ENCODE results near the gene WDFY3. TPM values are rescaled to one million over a fixed set of nuclear protein-coding genes. Genes with fewer than 3 reads are reported as not detected.
A peak's percentile ranks its signal among the peaks of the same experiment; 100 is the strongest.

Gene WDFY3
- total RNA-seq, 1 experiment from 2014 or later, result 39.9 TPM

DNA sequence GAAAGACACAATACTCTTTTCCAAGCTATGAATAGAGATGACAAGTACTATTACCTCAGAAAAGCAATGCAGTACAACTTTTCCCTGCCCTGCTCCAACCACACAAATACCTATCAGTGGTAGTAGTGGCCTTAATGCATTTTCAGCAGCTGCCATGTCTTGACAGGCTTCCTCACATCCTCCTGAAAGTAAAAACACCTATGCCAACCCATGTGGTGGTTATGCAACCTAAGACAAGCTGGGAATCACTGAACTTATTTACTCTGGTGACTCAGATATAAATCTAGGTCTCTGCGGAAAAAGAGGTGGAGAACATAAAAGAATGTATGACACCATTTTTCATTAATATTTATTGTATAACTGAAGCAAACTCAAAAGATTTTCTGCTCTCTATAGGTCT is 14.5 kb downstream of the WDFY3 start:
- intact Hi-C loops (cut with micrococcal nuclease), result no loop called here
- H3K4me3 ChIP-seq (replicated peaks in 1 of 2; ENCODE audit: low read depth in 1 of 2, low read length in 2 of 2), result no peak overlapping the region
- no peak overlapping the region for H3K4me2 ChIP-seq (ENCODE audit: low read length)
- peaks cover 12% of the 10 kb centered on the region for H4K20me1 ChIP-seq (ENCODE audit: insufficient read depth)
- no peak overlapping the region for H3K27ac ChIP-seq (ENCODE audit: low read depth, low read length)
- H3K9ac ChIP-seq (ENCODE audit: low read length), result no peak overlapping the region
- ChIA-PET POLR2A (no interaction called here), CTCF (no interaction called here), RAD21 (ENCODE audit: low non-redundant PET in 1 of 2, low total read pairs in 2 of 2, uncharacterized antibody in 2 of 2, unreplicated experiment in 2 of 2) (no interaction called here)
- no peak overlapping the region for H2AFZ ChIP-seq (ENCODE audit: low read depth, low read length, poor library complexity, severe bottlenecking)
- DNase-seq (ENCODE audit: low read depth, low spot score), result peak; percentile 10
- H3K9me3 ChIP-seq (ENCODE audit: control insufficient read depth in 1 of 2, insufficient read depth in 1 of 2, low read depth in 1 of 2, low read length in 2 of 2), result no peaks in the 10 kb centered on the region
- no peaks in the 10 kb centered on the region for H3K27me3 ChIP-seq (ENCODE audit: insufficient read depth, low read length)
- peaks cover 73% of the 10 kb centered on the region for H3K79me2 ChIP-seq (ENCODE audit: insufficient read depth, low read length)
- TF ChIP-seq REST (IDR thresholded peaks at IDR 0.05; ENCODE audit: low read depth) (no peak), POLR2AphosphoS5 (IDR thresholded peaks at IDR 0.05; ENCODE audit: low read depth, low read length) (no peak), TCF7L2 (IDR thresholded peaks at IDR 0.05; ENCODE audit: borderline replicate concordance, extremely low read depth, insufficient read depth, insufficient read length) (no peak), ZFX (IDR thresholded peaks at IDR 0.05) (no peak)
- no peaks in the 10 kb centered on the region for H3K36me3 ChIP-seq (ENCODE audit: control insufficient read depth in 1 of 2, insufficient read depth in 2 of 2, low read length in 2 of 2)
- BruUV-seq (replicated peaks), result no TSS peak
- no peak for ATAC-seq
- no peaks in the 10 kb centered on the region for H3K9me2 ChIP-seq (ENCODE audit: insufficient read depth)
- H3K4me1 ChIP-seq (ENCODE audit: control insufficient read depth in 1 of 2, insufficient read depth in 2 of 2, low read length in 2 of 2), result peaks cover 0 to 8% of the 10 kb centered on the region in 2 experiments; a peak in 2 of 4 replicates

- Histone ChIP-seq H3K27ac (ENCODE audit: low read depth, low read length) (no peak overlapping the region), H3K9ac (ENCODE audit: low read length) (no peak overlapping the region), H3K79me2 (ENCODE audit: insufficient read depth, low read length) (peaks cover 64% of the 10 kb centered on the region), H3K4me3 (replicated peaks in 1 of 2; ENCODE audit: low read depth in 1 of 2, low read length in 2 of 2) (no peak overlapping the region), H3K4me2 (ENCODE audit: low read length) (no peak overlapping the region), H4K20me1 (ENCODE audit: insufficient read depth) (no peaks in the 10 kb centered on the region), H3K4me1 (ENCODE audit: control insufficient read depth in 1 of 2, insufficient read depth in 2 of 2, low read length in 2 of 2) (peaks cover 0 to 8% of the 10 kb centered on the region in 2 experiments; a peak in 2 of 4 replicates), H2AFZ (ENCODE audit: low read depth, low read length, poor library complexity, severe bottlenecking) (no peak overlapping the region), H3K9me3 (ENCODE audit: control insufficient read depth in 1 of 2, insufficient read depth in 1 of 2, low read depth in 1 of 2, low read length in 2 of 2) (no peaks in the 10 kb centered on the region), H3K27me3 (ENCODE audit: insufficient read depth, low read length) (no peaks in the 10 kb centered on the region), H3K9me2 (ENCODE audit: insufficient read depth) (no peaks in the 10 kb centered on the region), H3K36me3 (ENCODE audit: control insufficient read depth in 1 of 2, insufficient read depth in 2 of 2, low read length in 2 of 2) (no peaks in the 10 kb centered on the region)
- CTCF ChIA-PET, result no interaction called here
- RAD21 ChIA-PET (ENCODE audit: low non-redundant PET in 1 of 2, low total read pairs in 2 of 2, uncharacterized antibody in 2 of 2, unreplicated experiment in 2 of 2), result no interaction called here
- POLR2A ChIA-PET, result no interaction called here
- no peak for TF ChIP-seq YY1 (IDR thresholded peaks at IDR 0.05; ENCODE audit: extremely low read depth, insufficient replicate concordance, low read depth, low read length)
- TF ChIP-seq RAD21 (IDR thresholded peaks at IDR 0.05; ENCODE audit: low read depth), result no peak
- TF ChIP-seq ZNF274 (IDR thresholded peaks at IDR 0.05; ENCODE audit: low read depth, low read length), result no peak
- no peak for TF ChIP-seq CEBPB (IDR thresholded peaks at IDR 0.05; ENCODE audit: low read depth)
- TF ChIP-seq, protein P1, sequence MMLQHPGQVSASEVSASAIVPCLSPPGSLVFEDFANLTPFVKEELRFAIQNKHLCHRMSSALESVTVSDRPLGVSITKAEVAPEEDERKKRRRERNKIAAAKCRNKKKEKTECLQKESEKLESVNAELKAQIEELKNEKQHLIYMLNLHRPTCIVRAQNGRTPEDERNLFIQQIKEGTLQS (IDR thresholded peaks at IDR 0.05), result no peak
- TF ChIP-seq ZFX (IDR thresholded peaks at IDR 0.05), result no peak
- DNase-seq (ENCODE audit: low read depth, low spot score) (no peak), ATAC-seq (no peak)
- intact Hi-C loops (cut with micrococcal nuclease), result no loop called here
- no TSS peak for BruUV-seq (replicated peaks)
Observed at GRCh38 chr4:84948056-84948455, 18.4 kb downstream of the WDFY3 start.

Data from HCT116 (cell line).